HepG2 (cell line): ENCODE data around the gene THOC2. TPM values are rescaled to one million over a fixed set of nuclear protein-coding genes. Genes with fewer than 3 reads are reported as not detected.

Source experiments
- ATAC-seq: fragments of 200-7000 bp; cut with Tn5 transposase; 3 replicates; pipeline ENCODE4 v1.9.1; 2020; ENCODE audit warnings: mild to moderate bottlenecking, moderate library complexity
- BruUV-seq: library from RNA; stranded (reverse); fragments of 400-500 nt; replicated peaks from 2 replicates; lab custom pipeline; 2021; lab: Mats Ljungman, UMichigan
- CTCF ChIA-PET: fragments of 300-600 bp; formaldehyde crosslinking; extraction: SDS; loops from one replicate; lab custom pipeline; 2021; ENCODE audit warnings: low total read pairs, inconsistent platforms, low intra/inter-chr PET ratio; lab: Yijun Ruan, JAX
- POLR2A ChIA-PET: fragments of 350-600 bp; sonication (Branson Sonifier 250); formaldehyde crosslinking; loops from one replicate; lab custom pipeline; 2020; ENCODE audit warnings: antibody characterized with exemption, inconsistent platforms; lab: Yijun Ruan, JAX
- DNase-seq: peaks from one replicate; pipeline ENCODE4 v3.0.0-alpha.2; 2015; ENCODE audit warnings: low spot score
- FAIRE-seq: peaks from 3 replicates; lab custom pipeline; 2011; peaks lifted over from hg19 to GRCh38; lab: Jason Lieb, UNC
- H2AFZ ChIP-seq: one replicate; pipeline ENCODE4 v1.6.1; 2011; ENCODE audit warnings: low read length, inconsistent platforms
- H3K27ac ChIP-seq: fragments of 300-600 bp; 3 replicates; pipeline ENCODE4 v1.8.0; 2011; ENCODE audit warnings: mixed run types, mild to moderate bottlenecking, mixed read lengths, low read length, inconsistent platforms; ENCODE audit not compliant: insufficient read depth; ENCODE audit errors: extremely low read length
- H3K27me3 ChIP-seq, 2 experiments: fragments of 200-600 bp in 1 of 2; 2 replicates in 1 of 2; 3 replicates in 1 of 2; pipeline versions ENCODE4 v1.6.0 to v1.8.0; 2011; ENCODE audit warnings: low read length in 2 of 2, mild to moderate bottlenecking in 2 of 2, moderate library complexity in 2 of 2, inconsistent platforms in 1 of 2; ENCODE audit not compliant: insufficient read depth in 2 of 2, control insufficient read depth in 1 of 2
- H3K36me3 ChIP-seq, 2 experiments: fragments of 200-600 bp in 1 of 2; replicated peaks in 1 of 2; 2 replicates in 1 of 2; 3 replicates in 1 of 2; pipeline versions ENCODE4 v1.5.1 to v1.8.0; 2011; ENCODE audit warnings: low read length in 2 of 2, inconsistent platforms in 1 of 2; ENCODE audit not compliant: insufficient read depth in 2 of 2, control insufficient read depth in 1 of 2
- H3K4me1 ChIP-seq: 2 replicates; pipeline ENCODE4 v1.5.1; 2012; ENCODE audit warnings: low read length, inconsistent platforms; ENCODE audit not compliant: insufficient read depth
- H3K4me2 ChIP-seq: 2 replicates; pipeline ENCODE4 v1.6.0; 2011; ENCODE audit warnings: low read depth, low read length, inconsistent platforms
- H3K4me3 ChIP-seq, 3 experiments: fragments of 200-600 bp in 1 of 3; sonication (generic), shearing (Covaris generic) in 1 of 3; replicated peaks in 1 of 3; 2 replicates each; pipeline ENCODE4 v1.5.1; 2011 to 2016; ENCODE audit warnings: low read length in 3 of 3, inconsistent platforms in 2 of 3, low read depth in 2 of 3, mild to moderate bottlenecking in 2 of 3, control low read depth in 1 of 3, mixed read lengths in 1 of 3; ENCODE audit not compliant: insufficient read depth in 1 of 3
- H3K79me2 ChIP-seq: one replicate; pipeline ENCODE4 v1.6.1; 2011; ENCODE audit warnings: low read length, inconsistent platforms; ENCODE audit not compliant: insufficient read depth
- H3K9ac ChIP-seq: 2 replicates; pipeline ENCODE4 v1.6.0; 2011; ENCODE audit warnings: mild to moderate bottlenecking, low read depth, low read length, inconsistent platforms; ENCODE audit not compliant: insufficient read depth
- H3K9me3 ChIP-seq: 2 replicates; pipeline ENCODE4 v1.5.1; 2012; ENCODE audit warnings: mild to moderate bottlenecking, low read length
- H4K20me1 ChIP-seq: 2 replicates; pipeline ENCODE4 v1.6.0; 2011; ENCODE audit warnings: inconsistent platforms, mild to moderate bottlenecking, low read length, moderate library complexity; ENCODE audit not compliant: insufficient read depth
- CHD4 ChIP-seq: fragments of 200-600 bp; sonication (generic); IDR thresholded peaks from 2 replicates; pipeline ENCODE4 v1.7.0; 2017; ENCODE audit warnings: mild to moderate bottlenecking, low read length, borderline replicate concordance
- CSRNP2 ChIP-seq: sonication (generic); formaldehyde crosslinking; conservative IDR thresholded peaks from 2 replicates; pipeline ENCODE4 v1.8.0; 2022; ENCODE audit warnings: low read depth, missing genetic modification reagents
- GMEB2 ChIP-seq: IDR thresholded peaks from 2 replicates; pipeline ENCODE4 v1.6.1; 2016; ENCODE audit warnings: missing biosample characterization, missing genetic modification reagents, low read depth
- HBP1 ChIP-seq: IDR thresholded peaks from 2 replicates; pipeline ENCODE4 v1.6.1; 2016; ENCODE audit warnings: low read depth, control low read depth
- PBX2 ChIP-seq: IDR thresholded peaks from 2 replicates; pipeline ENCODE4 v1.6.1; 2016; ENCODE audit warnings: control low read depth
- POLR2G ChIP-seq: fragments of 200-400 bp; formaldehyde crosslinking; IDR thresholded peaks from 2 replicates; pipeline ENCODE4 v1.6.1; 2018; ENCODE audit warnings: mild to moderate bottlenecking, low read depth, low read length, moderate library complexity
- RNF219 ChIP-seq: sonication (generic); formaldehyde crosslinking; IDR thresholded peaks from 2 replicates; pipeline ENCODE4 v1.5.0; 2020; ENCODE audit warnings: mild to moderate bottlenecking, missing genetic modification reagents
- ZFP90 ChIP-seq: sonication (generic); formaldehyde crosslinking; IDR thresholded peaks from 2 replicates; pipeline ENCODE4 v1.8.0; 2022; ENCODE audit warnings: missing genetic modification reagents, mild to moderate bottlenecking, inconsistent platforms, borderline replicate concordance
- ZKSCAN5 ChIP-seq: sonication (generic); formaldehyde crosslinking; IDR thresholded peaks from 2 replicates; pipeline ENCODE4 v1.5.1; 2020; ENCODE audit warnings: mild to moderate bottlenecking, missing genetic modification reagents
- ZNF281 ChIP-seq: sonication (generic); formaldehyde crosslinking; IDR thresholded peaks from 2 replicates; pipeline ENCODE4 v1.4.0; 2020; ENCODE audit warnings: missing genetic modification reagents, borderline replicate concordance
- ZNF326 ChIP-seq: sonication (generic); formaldehyde crosslinking; IDR thresholded peaks from 2 replicates; pipeline ENCODE4 v1.4.0; 2020; ENCODE audit warnings: missing genetic modification reagents, borderline replicate concordance
- ZNF75D ChIP-seq: sonication (generic); formaldehyde crosslinking; IDR thresholded peaks from 2 replicates; pipeline ENCODE4 v1.8.1; 2023; ENCODE audit warnings: missing genetic modification reagents, mild to moderate bottlenecking, borderline replicate concordance
- in situ Hi-C: cut with HindIII; loops from 2 replicates; pipeline ENCODE4 v1.10.0; 2017; ENCODE audit warnings: low pct_unique_long_range_greater_than_20kb; ENCODE audit not compliant: extremely low pct_ligation_motif_present
- intact Hi-C: fragments of 100-400 bp; cut with micrococcal nuclease; formaldehyde crosslinking; loops from one replicate; pipeline ENCODE4 v1.10.0; 2022; ENCODE audit not compliant: unreplicated experiment
- polyA plus RNA-seq, 8 experiments: library from polyadenylated mRNA; depleted of rRNA in 3 of 8; stranded (reverse) in 7 of 8; unstranded in 1 of 8; fragments of >200 nt; fragmentation: Illumina TruSeq in 4 of 8; extraction: Trizol in 4 of 8; gene quantifications; 2 replicates each; pipeline versions ENCODE4 v1.2.1 to v1.2.3, GENCODE V29; 2011 to 2016; ENCODE audit warnings: low read depth in 4 of 8, missing spikeins in 1 of 8, mixed read lengths in 1 of 8; ENCODE audit not compliant: insufficient read depth in 1 of 8
- total RNA-seq, 5 experiments: library from RNA; depleted of rRNA; stranded (reverse); fragments of >200 nt; fragmentation: Illumina TruSeq; extraction: Trizol; gene quantifications; 2 replicates each; pipeline ENCODE4 v1.2.3, GENCODE V29; 2016; ENCODE audit warnings: low read depth in 1 of 5

THOC2 gene
- total and polyA plus RNA-seq, 2 of the 13 experiments (the other 11 are each of a cell fraction or from before 2014, with no cell fraction given): 87.1 to 101 TPM

GRCh38 chrX:123626962-123627361 is 105.9 kb downstream of the THOC2 start:
- FAIRE-seq: no peak
- POLR2A ChIA-PET: no interaction called here
- no peak for TF ChIP-seq ZNF75D (CRISPR knock-in tag)
- no peak for TF ChIP-seq ZNF281 (CRISPR knock-in tag)
- no peak for TF ChIP-seq ZKSCAN5
- TF ChIP-seq RNF219: no peak
- no peak for TF ChIP-seq CHD4
- no peak for TF ChIP-seq POLR2G
- no peak for TF ChIP-seq HBP1
- no peak for TF ChIP-seq GMEB2 (CRISPR knock-in tag)
- no peak for TF ChIP-seq ZNF326 (CRISPR knock-in tag)
- TF ChIP-seq PBX2: no peak
- no peak for TF ChIP-seq ZFP90
- no peak for TF ChIP-seq CSRNP2 (CRISPR knock-in tag)

More at GRCh38 chrX:123626962-123627361, 105.9 kb downstream of the THOC2 start:
- H4K20me1 ChIP-seq: no peaks in the 10 kb centered on the region
- H3K9ac ChIP-seq: no peak overlapping the region
- H3K27me3 ChIP-seq: no peaks in the 10 kb centered on the region
- no peak for ATAC-seq
- H3K9me3 ChIP-seq: no peaks in the 10 kb centered on the region
- no TSS peak for BruUV-seq
- intact Hi-C loops: no loop called here
- no peak overlapping the region for H3K4me3 ChIP-seq
- H2AFZ ChIP-seq: no peak overlapping the region
- CTCF ChIA-PET: no interaction called here
- DNase-seq: no peak
- H3K79me2 ChIP-seq: no peaks in the 10 kb centered on the region
- H3K27ac ChIP-seq: no peak overlapping the region
- in situ Hi-C loops: no loop called here
- H3K36me3 ChIP-seq: peaks cover 4 to 38% of the 10 kb centered on the region in 2 experiments
- no peak overlapping the region for H3K4me2 ChIP-seq
- no peaks in the 10 kb centered on the region for H3K4me1 ChIP-seq
